GM19395 (cell line): Measurements from ENCODE around the gene NRXN2.

Source experiments
- ATAC-seq: cut with Tn5 transposase; IDR thresholded peaks from one replicate; pipeline ENCODE4 v1.9.1; 2021; ENCODE audit warnings: mild to moderate bottlenecking, moderate library complexity; ENCODE audit not compliant: unreplicated experiment

The NRXN2 gene

DNA sequence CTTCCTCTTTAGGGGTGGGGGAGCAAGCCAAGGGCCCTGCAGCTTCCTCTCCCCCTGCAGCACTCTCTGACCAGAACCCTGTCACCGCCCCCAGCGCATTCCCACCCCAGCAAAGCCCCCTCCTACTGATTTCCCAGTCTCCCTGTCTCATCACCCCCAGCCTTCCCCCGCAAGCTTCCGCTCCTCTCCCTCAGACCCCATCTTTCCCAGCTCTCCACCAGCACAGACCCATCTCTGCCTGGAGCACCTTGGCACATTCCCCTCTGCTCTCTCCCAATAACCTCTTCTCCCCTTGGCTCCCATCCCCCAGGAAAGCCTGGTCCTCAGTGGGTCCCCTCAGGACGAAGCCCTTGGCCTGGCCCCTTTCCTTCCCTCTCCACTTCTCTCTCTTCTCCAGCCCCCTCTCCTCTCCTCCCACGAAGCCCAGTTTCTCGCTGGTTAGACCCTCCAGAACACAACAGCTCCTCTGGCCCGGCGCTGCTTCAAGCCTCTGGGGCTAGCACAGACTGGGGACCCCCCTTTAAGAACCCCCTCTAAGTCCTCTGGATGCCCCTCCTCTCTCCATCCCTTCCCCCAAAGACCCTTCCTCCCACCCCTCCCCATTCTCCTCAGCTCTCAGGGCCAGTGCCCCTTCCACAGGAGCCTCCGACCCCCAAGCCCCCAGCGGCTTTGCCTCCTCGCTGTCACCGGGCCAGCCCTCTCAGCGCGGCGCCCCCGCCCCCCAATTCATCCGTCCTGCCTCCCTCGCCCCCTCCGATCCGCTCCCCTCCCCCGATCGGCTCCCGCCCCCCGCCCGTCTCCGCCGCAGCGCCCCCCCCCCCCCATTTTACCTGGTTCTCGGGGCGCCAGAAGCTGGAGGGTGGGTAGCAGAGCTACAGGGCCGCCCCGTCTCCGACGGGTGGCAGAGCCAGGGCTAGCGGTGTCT is 594 bp downstream of the NRXN2 start:
- ATAC-seq: no peak

DNA sequence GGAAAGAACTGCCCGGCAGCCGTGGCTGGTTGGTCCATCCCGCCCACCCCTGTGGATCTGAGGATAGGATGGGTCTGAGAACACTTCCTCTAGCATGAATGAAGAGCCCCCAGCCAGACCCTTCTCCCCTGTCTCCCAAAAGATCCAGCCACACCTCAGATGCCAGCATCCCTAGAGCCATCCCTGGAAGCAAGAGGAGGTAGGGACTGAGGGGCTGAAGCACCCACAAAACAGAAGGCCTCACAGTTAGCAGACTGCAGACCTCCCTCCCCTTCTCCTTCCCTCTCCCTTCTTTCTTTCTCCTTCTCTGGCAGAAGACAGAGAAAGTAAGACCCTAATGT is 1.7 kb downstream of the NRXN2 start:
- no peak for ATAC-seq

DNA sequence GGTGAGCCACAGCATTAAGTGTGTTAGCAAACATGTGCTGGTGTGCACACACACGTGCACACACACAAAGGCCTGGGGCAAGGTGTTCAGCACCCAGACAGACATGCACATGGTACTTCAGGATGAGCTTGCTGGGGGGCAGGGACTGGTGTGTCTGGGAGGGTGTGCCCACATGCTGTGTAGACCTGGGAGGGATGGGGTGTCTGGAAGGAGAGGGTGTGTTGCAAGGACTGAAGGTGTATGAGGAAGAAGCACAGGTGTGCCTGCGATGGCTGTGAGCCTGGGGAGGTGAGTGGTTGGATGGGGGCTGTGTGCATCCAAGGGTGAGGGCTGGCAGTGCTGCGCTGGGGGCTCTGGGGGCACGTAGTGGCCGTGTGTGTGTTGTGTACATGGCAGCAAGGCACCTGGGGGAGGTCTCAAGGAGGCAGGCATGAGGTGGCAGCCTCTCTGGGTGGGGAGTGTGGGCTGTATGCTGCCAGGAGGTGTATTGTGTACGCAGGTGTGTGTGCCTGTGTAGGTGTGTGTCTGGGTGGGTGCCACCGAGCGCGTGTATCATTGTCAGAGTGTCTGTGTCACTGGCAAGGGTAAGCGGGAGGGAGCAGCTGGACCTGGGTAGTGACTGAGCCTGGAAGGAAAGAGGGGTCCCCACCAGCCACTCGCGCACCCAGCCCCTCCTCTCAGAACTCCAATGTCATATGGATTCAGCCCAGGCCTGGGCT is 2.2 kb downstream of the NRXN2 start:
- no peak for ATAC-seq

GRCh38 chr11:64720167-64720566 is 2.8 kb downstream of the NRXN2 start:
- no peak for ATAC-seq

- ATAC-seq: no peak
These were observed 3.6 kb downstream of the NRXN2 start for GRCh38 chr11:64719406-64719805.

DNA sequence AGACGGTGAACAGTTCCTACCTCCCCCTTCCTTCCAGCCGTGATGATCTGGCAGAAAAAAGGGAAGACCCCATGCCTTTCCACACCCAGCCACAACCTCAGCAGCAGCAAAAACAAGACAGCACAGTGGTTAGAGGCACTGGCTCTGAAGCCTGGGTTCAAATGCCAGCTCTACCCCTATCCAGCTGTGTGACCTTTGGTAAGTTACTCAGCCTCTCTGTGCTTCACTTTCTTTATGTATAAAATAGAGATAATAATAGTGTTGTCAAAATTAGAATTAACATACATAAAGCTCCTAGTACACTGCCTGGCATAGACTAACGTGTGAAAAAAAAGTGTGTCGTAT is 4.2 kb downstream of the NRXN2 start:
- no peak for ATAC-seq

DNA sequence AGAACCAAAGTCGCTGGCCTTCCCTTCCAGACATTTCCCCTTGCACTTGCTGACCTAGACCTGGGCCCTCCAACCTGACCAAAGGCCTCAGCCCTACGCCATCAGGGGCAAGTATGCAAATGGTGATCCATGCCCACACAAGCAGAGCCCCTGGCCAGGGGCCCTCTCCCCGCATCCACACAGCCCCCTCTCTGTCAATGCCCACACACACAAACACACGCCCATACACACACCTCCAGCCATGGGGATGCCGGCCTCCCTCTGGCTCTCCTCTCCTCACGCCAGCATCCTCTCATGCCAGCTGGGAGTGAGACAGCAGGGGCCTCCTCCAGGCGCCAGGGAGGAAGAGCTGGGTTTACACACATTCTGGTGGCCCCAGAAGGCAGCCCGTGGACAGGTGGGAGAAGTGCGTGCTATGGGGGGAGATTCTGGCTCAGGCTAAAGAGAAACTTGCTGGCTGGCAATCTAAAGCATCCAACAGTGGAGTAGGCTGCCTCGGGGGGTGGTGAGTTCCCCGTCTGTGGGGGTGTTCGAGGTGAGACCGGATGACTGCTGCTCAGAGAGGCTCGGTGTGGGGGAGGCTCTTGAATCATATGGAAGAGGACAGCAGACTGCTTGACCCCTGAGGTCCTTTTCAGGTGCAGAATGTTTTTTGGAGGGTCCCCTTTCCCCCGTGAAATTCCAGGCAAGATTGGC is 4.8 kb downstream of the NRXN2 start:
- no peak for ATAC-seq

GRCh38 chr11:64717268-64717578 is 5.8 kb downstream of the NRXN2 start:
- ATAC-seq: no peak

DNA sequence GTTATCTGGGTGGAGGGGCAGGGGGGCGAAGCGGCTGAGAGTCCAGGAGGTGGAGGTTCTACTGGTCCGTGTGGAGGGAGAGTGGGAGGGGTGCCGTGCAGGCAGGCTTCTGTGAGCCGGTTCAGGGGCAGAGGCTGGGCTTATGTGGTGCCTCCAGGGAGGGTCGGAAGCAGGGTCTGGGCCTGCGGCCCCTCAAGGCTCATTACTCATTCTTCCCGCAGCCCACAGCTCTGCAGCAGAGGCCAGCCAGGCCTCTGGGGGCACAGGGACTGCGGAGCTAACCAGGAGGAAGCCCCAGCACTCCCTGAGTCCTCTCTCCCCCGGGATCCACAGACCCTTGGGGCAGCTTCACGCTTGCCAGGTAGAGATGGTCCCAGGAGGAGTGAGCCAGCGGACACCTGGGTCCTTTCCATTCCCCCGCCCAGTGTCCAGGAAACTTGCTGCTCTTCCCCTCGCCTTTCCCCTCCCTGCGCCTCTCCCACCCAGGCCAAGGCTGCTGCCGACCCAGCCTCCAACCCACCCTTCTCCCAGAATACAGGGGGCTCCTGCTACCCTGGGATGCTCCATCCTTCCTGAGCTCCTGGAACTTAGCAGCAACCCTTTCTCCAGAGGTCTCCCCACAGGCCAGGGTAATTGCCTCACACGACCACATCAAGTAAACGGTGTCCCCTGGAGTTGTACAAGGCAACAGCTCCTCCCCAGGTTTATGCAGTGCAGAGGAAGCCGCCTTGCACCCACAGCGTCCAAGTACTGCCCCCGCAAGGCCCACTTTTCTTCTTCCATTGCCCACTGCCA is 6.3 kb downstream of the NRXN2 start:
- no peak for ATAC-seq

GRCh38 chr11:64715756-64716472 is 7.1 kb downstream of the NRXN2 start:
- no peak for ATAC-seq

DNA sequence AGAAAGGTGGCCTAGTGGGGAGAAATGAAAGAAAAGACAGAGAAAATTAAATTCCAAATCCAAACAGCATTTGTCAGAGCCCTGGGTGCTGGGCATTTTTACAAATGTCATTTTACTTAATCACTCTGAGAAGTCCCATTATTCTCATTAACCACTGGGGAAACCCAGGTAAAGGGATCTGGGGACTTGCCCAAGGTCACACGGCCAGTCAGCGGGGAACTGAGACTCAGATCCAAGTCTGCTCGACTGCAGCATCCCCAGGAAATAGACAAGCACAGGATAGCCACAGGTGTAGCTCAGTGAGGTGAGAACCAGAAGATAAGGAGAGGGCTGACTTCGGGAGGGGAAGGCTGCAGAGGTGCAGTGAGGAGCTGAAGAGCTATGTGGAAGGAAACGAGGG is 7.9 kb downstream of the NRXN2 start:
- no peak for ATAC-seq

DNA sequence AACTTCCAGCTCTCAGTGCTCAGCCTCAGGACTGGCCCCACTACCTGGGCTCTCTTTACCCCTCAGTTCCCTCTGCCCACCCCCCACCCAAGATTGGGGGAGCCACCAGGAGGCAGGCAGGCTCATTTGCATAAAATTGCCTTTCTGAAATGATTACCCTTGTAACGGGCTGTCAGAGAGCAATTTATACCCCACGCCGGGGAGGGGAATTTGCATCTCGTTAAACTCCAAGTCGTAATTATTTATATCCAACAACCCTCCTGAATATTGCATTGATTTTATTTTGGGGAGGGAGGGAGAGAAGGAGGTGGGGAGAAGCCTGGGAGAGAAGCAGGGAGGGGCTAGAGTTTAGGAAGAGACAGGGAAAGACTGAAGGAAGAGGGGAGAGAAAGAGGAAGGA is 8.3 kb downstream of the NRXN2 start:
- no peak for ATAC-seq

DNA sequence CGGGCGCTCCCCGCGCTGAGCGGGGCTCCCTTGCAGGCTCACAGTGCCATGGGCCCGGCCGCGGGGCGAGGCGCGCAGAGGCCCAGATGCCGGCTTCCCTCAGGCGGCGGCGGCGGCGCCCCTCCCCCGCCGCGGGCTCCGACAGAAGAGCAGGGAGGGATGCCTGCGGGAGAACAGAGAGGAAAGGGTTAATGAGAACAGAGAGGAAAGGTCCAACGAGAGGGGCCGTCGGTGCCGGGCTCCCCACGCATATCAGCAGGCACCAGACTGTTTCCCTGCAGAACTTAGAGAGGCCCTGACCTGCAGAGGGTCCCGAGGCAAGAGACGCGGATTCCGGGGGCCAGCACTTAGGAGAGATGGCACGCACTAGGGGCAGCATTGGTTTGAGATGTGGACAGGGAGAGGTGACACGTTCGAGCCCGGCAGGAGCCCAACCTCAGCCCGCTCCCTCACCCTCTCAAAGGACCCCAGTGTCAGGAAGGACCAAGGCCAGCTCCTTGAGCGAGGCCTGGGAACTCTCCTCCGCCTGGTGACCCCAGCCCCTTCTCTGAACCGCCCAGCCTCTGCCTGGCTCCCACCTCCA is 9.1 kb downstream of the NRXN2 start:
- no peak for ATAC-seq

DNA sequence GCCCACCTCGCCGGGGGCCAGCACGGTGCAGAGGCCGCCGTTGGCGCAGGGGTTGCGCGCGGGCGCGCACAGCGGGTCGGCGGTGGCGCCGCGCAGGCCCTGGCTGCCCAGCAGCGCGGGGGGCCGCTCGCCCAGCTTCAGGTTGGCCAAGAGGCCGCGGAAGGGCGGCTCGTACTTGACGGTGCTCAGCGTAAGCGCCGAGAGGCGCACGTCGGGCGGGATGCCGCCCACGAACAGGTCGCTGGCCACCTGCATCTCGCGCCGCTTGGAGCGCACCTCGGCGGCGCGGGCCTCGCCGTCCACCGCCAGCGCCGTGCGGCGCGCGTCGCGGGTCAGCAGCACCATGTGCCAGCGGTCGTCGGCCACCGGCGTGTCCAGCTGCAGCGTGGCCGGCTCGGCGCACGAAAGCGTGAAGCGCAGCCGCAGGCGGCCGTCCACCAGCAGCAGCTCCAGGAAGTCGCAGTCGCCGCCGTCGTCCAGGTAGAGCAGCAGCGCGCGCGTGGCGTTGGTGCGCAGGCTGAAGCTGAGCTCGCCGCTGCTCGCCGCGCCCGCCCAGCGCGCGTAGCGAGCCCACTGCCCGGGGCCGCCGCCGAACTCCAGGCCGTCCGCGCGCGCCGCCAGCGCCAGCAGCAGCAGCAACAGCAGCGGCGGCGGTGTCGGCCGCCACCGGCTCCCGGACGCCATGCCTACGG is 9.8 kb downstream of the NRXN2 start:
- ATAC-seq: no peak

DNA sequence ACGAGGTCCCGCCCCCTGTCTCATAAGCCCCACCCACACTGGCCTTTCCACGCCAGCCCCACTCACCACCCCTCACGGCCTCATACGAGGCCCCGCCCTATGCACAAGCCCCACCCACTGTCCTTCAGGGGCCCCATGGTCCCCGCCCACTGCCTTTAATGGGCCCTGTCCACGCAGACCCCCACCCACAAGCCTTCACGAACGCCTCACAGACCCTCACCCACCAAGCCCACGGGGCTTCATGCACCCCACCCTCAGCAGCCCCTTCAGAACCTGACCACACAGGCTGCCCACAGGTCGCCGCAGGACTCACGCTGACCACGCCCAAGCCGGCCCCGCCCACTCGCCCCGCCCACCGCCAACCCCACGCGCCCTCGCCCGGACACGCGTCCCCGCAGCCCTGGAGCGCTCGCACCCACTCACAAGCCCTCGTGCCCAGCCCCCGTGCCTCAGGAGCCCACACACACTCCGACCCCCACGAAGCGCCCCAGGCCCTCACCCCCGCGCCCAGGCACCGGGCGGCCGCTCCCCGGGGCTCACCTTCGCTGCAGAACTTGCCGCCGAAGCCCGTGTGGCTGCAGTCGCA is 10.5 kb downstream of the NRXN2 start:
- ATAC-seq: no peak

DNA sequence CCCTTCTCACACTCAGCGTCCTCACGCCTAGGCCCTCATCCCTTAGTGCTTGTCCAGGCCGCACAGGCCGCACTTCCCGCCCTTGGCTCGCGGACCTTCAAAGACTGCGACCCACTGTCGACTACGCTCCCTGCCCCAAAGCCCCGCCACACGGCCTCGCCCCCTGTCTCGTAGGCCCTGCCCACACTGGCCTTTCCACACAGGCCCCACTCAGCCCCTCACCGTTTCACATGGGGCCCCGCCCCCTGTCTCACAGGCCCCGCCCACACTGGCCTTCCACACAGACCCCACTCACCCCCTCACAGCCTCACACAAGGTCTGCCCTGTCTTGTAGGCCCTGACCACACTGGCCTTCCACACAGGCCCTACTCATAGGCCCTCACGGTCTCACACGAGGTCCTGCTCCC is 11.0 kb downstream of the NRXN2 start:
- ATAC-seq: no peak

DNA sequence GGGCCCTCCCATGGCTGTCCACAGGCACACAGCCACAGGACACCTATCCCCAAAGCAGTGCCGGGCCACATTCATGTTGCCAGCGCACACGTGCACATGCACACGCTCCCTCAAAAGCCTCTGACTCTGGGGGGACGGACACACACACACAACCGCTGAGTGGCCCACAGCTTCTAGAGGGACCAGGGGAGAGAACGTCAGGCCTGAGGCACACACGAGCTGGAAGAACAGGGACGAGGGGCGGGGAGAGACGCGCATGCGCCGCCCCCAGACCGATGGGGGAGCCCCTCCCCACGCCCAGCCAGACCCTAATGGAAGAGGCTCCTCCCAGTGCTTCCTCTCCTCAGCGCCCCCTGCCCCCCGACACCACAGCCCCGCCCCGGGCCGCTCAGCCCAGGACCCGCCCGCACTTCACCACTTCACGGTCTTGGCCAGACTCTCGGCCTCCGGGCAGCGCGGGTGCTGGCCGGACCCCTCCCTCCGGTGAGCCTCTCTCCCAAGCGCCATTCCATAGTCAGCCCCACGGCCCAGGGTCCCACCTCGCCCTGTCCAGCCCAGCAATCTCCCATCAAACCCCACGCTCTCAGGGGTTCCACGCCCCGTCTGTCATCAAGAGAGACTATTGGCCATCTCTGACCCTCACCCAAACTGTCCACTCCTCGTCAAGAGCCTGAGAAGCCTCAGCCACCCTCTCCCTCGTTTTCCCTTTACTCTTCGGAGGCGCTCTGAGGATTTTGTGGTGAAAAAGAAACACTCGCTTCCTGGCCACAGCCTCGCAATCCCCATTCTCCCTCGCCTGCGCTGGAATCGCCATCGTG is 11.7 kb downstream of the NRXN2 start:
- no peak for ATAC-seq

DNA sequence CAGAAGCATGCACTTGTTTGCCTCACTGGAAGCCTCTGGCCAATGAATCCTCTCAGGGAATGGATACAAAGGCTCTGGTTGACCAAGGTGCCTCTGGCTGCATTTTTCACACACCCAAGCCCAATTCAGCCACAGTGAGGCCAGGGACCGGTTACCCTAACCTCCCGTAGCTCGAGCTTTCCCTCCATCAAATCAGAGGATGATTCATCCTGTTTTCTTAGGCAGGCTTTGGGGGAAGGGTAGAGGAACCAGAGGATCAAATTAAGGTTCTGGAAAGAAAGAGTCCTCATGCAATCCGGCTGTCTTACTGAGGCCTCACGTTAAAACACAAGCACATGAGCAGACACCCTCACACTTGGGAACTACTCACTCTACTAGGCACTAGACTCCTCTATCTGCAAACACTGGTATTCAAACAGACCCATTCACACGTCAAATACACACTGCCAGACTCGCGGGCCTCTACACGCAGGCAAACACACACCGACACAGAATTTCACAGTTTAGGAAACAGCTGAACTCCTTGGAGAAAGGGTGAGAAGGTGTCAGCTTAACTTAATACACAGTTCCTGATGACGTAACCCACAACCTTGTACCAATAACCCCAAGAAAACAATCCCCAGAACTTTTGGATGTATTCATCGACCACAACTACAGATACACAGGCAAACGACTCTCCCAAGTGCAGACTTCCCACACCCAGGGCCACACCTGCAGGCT is 12.4 kb downstream of the NRXN2 start:
- no peak for ATAC-seq
